Activated T-helper 1 cell treated with anti-CD3 and anti-CD28 coated beads, Interleukin-2, amount 50 U/mL, for 16 hours (primary cell): ENCODE data around the gene ZDHHC11B.
"Not testable (repeated sequence)": the region's sequence is repeated elsewhere in the genome, so short reads cannot be mapped to it uniquely, and the experiment has no call there.

Experiments
- DNase-seq, 2 donors: peaks; one replicate each; pipeline ENCODE4 v3.0.0-alpha.2; 2020; ENCODE audit warnings: low read depth in 1 of 2, low spot score in 1 of 2

ZDHHC11B gene

DNA sequence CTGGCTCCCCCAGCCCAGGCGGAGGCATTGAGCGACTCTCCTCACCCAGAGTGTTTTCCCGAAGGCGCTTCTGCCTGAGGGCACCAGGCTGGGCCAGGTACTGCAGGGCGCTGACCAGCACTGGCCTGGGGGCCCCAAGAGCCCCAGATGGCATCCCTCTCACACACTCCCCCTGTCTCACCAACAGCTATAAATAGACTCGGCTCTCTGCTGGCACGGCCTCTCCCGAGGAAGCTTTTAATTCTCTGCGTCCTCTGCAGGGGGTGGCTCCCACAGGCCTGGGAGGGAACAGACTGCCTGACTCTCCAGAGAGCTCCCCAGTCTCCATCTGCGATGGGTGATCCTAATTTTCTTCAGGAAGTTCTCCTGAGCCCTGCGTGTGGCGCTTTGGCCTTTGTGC is 94.2 kb downstream of the ZDHHC11B start:
- DNase-seq: not testable (repeated sequence)

DNA sequence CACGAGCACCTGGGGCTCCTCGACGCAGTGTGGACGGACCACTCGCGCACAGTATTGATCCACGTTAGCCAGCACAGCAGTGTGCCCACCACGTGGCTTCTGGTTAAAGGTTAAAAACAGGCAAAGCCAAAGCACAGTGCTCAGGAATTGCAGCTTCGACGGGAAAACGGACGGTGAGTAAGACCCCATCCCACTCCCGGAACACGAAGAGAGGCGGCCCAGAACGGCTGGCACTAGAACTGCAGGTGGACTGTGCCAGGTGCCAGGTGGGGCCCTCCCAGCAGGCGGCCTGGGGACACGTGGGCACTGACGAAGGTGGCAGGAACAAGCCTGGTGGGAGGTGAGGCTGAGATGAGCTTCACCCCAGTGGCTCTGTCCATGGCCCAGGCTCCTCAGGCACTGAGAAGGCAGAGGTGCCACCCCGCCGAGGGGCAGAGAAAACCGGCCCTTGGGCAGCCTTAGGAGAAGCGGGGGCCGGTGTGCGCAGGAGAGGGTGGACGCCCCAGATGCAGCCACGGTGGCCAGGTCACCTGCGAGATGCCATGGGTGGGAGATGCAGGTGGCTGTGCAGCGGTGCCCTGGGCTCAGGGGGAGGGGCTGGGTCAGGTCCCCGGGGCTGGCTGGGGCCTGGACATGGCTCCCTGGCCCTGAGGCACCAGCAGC is 96.0 kb downstream of the ZDHHC11B start:
- DNase-seq: not testable (repeated sequence)

DNA sequence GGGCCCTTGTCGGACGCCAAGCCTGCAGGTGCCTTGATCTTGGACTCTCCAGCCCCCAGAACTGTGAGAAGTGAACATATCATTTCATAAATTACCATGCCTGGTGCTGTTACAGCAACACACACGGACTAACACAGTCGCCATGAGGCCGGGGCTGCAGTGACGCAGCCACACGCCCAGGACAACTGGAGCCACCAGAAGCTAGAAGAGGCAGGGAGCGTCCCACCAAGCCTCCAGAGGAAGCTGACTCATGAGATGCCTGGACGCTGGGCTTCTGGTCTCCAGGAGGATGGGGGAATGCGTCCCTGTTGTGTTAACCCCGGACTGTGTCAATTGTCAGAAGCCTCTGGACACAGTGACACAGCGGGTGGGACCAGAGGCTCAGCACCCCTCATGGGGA is 97.6 kb downstream of the ZDHHC11B start:
- DNase-seq: not testable (repeated sequence)

DNA sequence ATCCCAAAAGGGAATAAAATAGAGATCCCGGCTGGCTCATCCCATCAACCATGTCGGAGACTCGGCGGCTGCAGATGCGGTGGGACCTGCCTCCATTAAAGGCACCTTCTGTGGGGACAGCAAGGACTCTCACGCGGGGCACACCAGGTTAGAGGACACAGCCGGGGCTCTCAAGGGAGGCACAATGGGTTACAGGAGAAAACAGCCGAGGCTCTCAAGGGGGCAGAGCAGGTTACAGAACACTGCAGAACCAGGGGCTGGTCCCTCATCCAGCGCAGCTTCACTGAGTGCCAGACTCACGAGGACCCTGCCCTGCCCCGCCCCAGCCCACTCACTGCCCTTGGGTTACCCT is 98.4 kb downstream of the ZDHHC11B start:
- DNase-seq: not testable (repeated sequence)

- DNase-seq: no peak
Observed at GRCh38 chr5:685262-686171, 99.0 kb downstream of the ZDHHC11B start.

- no peak for DNase-seq
Observed at GRCh38 chr5:684751-685216, 99.7 kb downstream of the ZDHHC11B start.

- DNase-seq: no peak
Observed at GRCh38 chr5:683551-684481, 100.7 kb downstream of the ZDHHC11B start.

DNA sequence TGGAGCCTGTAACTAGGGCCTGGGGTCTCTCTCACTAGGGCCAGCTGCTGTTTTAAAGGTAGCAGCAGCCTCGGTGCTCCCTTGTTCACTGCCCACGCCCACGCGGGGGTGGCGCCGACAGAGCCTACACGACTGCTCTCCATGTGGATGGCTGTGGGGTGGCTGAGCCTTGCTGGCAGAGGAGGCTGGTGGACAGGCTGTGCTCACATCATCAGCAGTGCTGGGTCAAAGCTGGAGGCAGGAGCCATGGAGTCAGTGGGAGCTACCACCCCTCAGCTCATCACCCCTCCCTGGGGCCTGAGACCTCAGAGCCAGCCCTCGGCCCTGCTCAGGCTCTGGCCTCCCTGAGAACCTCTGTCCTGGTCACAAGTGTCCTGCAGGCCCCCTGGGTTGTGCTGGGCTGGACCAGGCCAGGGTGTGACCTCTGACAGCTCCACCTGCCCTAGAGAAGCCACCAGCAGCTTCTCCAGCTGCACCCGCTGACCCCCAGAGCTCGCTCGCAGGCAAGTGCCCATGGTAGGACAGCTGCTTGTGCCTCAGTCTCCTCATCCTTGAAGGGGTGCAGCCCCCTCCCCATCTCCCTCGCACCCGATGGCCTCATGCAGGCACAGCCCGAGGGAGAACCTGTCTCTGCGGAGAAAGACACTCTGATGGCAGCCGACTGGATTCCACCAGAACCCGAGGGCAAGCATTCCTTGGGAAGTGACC is 101.7 kb downstream of the ZDHHC11B start:
- not testable (repeated sequence) for DNase-seq

- not testable (repeated sequence) for DNase-seq
Observed at GRCh38 chr5:682216-682615, 102.3 kb downstream of the ZDHHC11B start.

DNA sequence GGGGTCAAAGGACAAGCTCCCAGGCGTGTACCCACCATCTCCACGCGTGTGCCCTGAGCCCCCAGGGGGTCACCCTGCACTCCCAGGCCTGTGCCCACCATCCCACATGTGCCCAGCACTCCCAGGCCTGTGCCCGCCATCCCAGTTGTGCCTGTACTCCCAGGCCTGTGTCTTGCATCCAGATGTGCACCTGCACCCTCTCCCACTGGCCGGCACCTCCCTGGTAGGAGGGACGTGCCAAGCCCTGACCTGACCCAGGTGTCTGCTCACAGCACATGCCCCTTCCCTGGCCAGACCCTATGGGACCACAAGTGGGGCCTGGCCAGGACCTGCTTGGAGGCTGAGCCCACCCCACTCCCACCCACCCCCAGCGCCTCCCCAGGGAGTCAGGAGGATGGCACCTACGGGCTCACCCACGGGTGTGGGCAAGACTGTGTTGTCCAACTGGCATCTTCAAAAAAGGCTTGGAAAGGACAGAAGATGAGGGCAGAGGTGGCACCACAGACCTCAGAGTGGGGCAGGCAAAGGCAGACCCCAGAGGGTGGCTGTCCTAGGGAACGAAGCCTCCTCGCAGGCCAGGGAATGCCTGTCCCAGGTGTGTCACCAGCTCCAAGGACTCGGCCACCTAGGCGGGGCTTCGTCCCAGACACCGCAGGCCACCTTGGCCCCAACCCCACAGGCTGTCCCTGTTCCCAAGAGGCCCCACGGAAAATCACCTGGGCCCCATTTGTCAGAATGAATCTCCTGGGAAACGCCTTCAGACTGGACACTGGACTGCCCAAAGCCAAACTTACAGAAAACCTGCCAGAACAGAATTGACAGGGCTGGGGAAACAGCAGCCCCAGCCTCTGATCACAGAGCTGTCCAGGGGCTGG is 103.0 kb downstream of the ZDHHC11B start:
- not testable (repeated sequence) for DNase-seq

- DNase-seq: not testable (repeated sequence)
Observed at GRCh38 chr5:680836-681235, 103.7 kb downstream of the ZDHHC11B start.

- DNase-seq: not testable (repeated sequence)
Observed at GRCh38 chr5:680118-680795, 104.3 kb downstream of the ZDHHC11B start.

DNA sequence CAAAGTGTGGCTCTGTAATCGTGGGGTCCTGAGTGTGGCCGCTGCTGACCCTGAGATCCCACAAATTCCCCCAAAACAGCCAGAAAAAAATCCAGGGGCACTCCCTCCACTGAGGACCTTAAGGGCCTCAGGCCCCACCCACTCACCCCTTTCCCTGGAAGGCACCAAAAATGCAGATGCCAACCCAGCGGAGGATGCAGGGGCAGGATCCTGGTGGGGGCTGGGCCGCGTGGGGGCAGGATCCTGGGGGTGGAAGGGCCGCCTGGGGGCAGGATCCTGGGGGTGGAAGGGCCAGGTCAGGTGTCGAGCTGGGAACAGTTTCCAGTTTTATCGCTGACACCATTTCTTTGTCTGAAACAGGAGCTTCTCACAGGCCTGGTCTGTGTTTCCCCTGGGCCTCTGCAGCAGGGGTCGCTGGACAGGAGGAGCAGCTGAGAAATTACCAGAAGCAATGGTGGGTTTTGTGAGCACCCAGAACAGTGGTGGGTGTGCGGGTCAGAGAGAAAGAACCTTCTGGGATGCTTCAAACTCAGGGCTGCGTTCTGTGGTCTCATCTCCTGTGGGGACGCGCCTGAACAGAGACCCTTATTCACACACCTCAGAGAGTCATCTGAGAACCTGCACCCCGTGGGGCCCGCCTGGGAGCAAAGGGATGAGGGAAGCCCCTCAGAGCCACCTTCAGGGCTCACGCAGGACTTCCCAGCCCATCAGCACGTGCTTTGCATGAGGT is 105.2 kb downstream of the ZDHHC11B start:
- DNase-seq: not testable (repeated sequence)

GRCh38 chr5:678521-678920 is 106.0 kb downstream of the ZDHHC11B start:
- DNase-seq: not testable (repeated sequence)

DNA sequence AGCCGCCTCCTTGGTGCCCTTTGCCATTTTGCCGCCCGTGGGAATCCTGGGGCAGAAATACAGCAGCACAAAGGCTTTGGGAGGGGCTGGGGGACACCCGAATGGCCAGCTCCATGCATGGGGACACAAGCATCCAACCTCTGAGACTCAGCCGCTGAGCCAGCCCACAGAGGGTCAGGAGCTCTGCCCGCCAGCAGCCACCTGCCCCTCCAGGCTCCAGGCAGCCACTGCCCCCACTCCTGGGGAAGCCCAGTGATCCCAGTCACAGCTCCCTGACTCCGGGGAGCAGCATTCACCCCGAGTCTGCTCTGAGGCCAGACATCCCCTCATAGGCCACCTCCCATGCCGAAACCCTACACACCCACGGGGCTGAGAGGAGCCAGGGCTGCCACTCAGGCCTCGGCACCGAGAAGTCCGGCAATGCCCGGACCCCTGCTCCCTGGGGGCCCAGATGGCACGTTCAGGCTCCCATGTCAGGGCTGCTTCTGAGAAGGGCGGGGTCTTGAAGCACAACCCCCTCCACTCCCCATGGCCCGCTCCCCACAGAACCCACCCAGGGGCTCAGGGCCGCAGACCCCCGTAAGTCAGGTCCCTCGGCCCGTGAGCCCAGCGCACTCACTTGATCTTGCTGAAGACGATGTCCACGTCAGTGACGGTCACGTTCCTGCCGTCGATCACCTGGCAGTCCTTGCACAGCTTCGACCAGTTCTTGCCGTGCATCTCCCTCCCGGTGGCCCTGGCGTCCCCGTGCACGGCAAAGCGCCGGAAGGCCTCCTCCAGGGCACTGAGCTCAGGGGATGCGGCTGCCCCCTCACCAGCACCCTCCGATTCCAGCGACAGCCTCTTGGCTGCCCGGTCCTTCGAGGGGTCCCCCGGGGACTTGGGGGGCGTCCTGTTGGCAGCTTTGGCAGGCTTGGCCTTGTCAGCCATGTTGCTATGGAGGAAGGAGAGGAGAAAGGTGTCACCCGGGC is 107.1 kb downstream of the ZDHHC11B start:
- DNase-seq: no peak

DNA sequence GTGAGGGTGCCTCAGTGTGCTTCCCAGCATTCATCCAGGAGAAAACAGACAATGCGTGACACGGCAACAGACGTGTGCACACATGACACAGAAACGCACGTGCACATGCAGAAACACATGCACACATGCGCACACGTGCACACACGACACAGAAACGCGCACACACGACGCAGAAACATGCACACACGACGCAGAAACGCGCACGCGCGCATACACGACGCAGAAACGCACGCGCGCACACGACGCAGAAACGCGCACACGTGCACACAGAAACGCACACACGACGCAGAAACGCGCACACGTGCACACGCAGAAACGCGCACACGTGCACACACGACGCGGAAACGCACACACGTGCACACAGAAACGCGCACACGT is 107.8 kb downstream of the ZDHHC11B start:
- no peak for DNase-seq
